Testis (tissue), 3 donors: Measurements from ENCODE around the gene ANO10. TPM values are rescaled to one million over a fixed set of nuclear protein-coding genes. Genes with fewer than 3 reads are reported as not detected.

ENCODE experiments used
- DNase-seq: peaks from one replicate; pipeline ENCODE4 v3.0.0-alpha.2; 2019
- H3K27ac ChIP-seq, 2 donors: fragments of 200-600 bp; sonication (generic); one replicate each; pipeline ENCODE4 v1.5.1; 2019
- H3K27me3 ChIP-seq: fragments of 200-600 bp; sonication (generic); one replicate; pipeline ENCODE4 v1.5.1; 2019
- H3K36me3 ChIP-seq: fragments of 200-600 bp; sonication (generic); one replicate; pipeline ENCODE4 v1.5.1; 2017; ENCODE audit warnings: low read depth; ENCODE audit errors: missing control alignments
- H3K4me1 ChIP-seq: fragments of 200-600 bp; sonication (generic); one replicate; pipeline ENCODE4 v1.5.1; 2019
- H3K4me3 ChIP-seq, 2 donors: fragments of 200-600 bp; sonication (generic); one replicate each; pipeline ENCODE4 v1.5.1; 2017 to 2019
- H3K9me3 ChIP-seq: fragments of 200-600 bp; sonication (generic); one replicate; pipeline ENCODE4 v1.5.1; 2017
- POLR2A ChIP-seq: fragments of 450-650 bp; IDR thresholded peaks from one replicate; pipeline ENCODE4 v1.6.1; 2017; ENCODE audit warnings: antibody characterized with exemption, mild to moderate bottlenecking, moderate library complexity
- WGBS, 2 donors: methylation state at CpG; one replicate each; pipeline ENCODE4 v1.1.5; 2018; 5-methylcytosine and 5-hydroxymethylcytosine counted together
- intact Hi-C: fragments of 100-400 bp; cut with DNase I; formaldehyde crosslinking; loops from one replicate; pipeline ENCODE4 v1.15.1; 2023; ENCODE audit warnings: low total_unique reads
- polyA plus RNA-seq: library from polyadenylated mRNA; stranded (reverse); fragments of 350-450 nt; fragmentation: Illumina TruSeq; extraction: RNeasy Lipid Tissue Mini Kit (QIAGEN cat#74804); gene quantifications from one replicate; pipeline ENCODE4 v1.2.3, GENCODE V29; 2014; ENCODE audit warnings: low read depth, low replicate concordance; ENCODE audit not compliant: insufficient read depth
- small RNA-seq, 2 donors: library from RNA; depleted of rRNA; stranded (forward); fragments of <200 nt; gene quantifications; one replicate each; pipeline ENCODE3, GENCODE V24; 2016
- total RNA-seq, 2 donors: library from RNA; depleted of rRNA; stranded (reverse); fragments of >200 nt; gene quantifications; one replicate each; pipeline ENCODE4 v1.2.3, GENCODE V29; 2016
- TF ChIP-seq, protein P1 (sequence below), 3 experiments: fragments of 450-650 bp in 2 of 3; fragments of 200-600 bp in 1 of 3; sonication (generic) in 1 of 3; IDR thresholded peaks; one replicate each; pipeline ENCODE4 v1.5.1; 2016 to 2019; ENCODE audit warnings: antibody characterized with exemption in 3 of 3, mild to moderate bottlenecking in 2 of 3, moderate library complexity in 1 of 3

The ANO10 gene
- total and polyA plus RNA-seq, 3 donors from 2014 or later: 19.9 to 26.3 (median 25.0) TPM

DNA sequence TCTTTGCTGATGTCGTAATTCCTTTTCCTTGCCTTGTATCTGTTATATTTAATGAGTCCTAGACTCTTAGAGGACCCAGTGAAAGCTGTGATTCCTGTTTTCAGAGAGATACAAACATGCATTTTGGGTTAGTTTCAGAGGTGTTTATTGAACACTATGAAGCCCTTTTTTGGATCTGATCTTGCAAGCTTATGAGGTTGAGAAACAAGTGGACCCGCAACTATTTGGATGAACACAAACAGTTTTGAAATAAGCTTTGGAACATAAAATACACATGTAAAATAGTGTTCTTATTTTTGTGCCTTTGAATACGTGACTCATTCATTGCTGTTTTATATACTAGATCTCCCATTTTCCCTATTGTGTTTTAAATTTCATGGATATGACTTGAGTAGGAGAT lies 302.0 kb downstream of the ANO10 start:
- Histone ChIP-seq H3K4me3 (no peak overlapping the region), H3K27me3 (no peaks in the 10 kb centered on the region), H3K36me3 (no peaks in the 10 kb centered on the region), H3K27ac (no peak overlapping the region), H3K9me3 (no peaks in the 10 kb centered on the region), H3K4me1 (no peaks in the 10 kb centered on the region)
- TF ChIP-seq POLR2A: no peak
- TF ChIP-seq, protein P1, sequence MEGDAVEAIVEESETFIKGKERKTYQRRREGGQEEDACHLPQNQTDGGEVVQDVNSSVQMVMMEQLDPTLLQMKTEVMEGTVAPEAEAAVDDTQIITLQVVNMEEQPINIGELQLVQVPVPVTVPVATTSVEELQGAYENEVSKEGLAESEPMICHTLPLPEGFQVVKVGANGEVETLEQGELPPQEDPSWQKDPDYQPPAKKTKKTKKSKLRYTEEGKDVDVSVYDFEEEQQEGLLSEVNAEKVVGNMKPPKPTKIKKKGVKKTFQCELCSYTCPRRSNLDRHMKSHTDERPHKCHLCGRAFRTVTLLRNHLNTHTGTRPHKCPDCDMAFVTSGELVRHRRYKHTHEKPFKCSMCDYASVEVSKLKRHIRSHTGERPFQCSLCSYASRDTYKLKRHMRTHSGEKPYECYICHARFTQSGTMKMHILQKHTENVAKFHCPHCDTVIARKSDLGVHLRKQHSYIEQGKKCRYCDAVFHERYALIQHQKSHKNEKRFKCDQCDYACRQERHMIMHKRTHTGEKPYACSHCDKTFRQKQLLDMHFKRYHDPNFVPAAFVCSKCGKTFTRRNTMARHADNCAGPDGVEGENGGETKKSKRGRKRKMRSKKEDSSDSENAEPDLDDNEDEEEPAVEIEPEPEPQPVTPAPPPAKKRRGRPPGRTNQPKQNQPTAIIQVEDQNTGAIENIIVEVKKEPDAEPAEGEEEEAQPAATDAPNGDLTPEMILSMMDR (IDR thresholded peaks at IDR 0.05): no peak
- 90 to 95% methylated on average over 3 of the region's 3 CpGs for WGBS, 2 donors
- no peak for DNase-seq
- intact Hi-C loops: no loop called here

- Histone ChIP-seq H3K27ac (no peak overlapping the region), H3K4me1 (no peaks in the 10 kb centered on the region), H3K9me3 (no peaks in the 10 kb centered on the region), H3K36me3 (no peaks in the 10 kb centered on the region), H3K4me3 (no peak overlapping the region), H3K27me3 (no peaks in the 10 kb centered on the region)
- DNase-seq: no peak
- intact Hi-C loops: no loop called here
- no peak for TF ChIP-seq POLR2A
- TF ChIP-seq, protein P1 (IDR thresholded peaks at IDR 0.05): no peak
- 91 to 93% methylated on average over 6 of the region's 6 CpGs for WGBS, 2 donors
Measured at GRCh38 chr3:43319376-43319775, 302.4 kb downstream of the ANO10 start.

DNA sequence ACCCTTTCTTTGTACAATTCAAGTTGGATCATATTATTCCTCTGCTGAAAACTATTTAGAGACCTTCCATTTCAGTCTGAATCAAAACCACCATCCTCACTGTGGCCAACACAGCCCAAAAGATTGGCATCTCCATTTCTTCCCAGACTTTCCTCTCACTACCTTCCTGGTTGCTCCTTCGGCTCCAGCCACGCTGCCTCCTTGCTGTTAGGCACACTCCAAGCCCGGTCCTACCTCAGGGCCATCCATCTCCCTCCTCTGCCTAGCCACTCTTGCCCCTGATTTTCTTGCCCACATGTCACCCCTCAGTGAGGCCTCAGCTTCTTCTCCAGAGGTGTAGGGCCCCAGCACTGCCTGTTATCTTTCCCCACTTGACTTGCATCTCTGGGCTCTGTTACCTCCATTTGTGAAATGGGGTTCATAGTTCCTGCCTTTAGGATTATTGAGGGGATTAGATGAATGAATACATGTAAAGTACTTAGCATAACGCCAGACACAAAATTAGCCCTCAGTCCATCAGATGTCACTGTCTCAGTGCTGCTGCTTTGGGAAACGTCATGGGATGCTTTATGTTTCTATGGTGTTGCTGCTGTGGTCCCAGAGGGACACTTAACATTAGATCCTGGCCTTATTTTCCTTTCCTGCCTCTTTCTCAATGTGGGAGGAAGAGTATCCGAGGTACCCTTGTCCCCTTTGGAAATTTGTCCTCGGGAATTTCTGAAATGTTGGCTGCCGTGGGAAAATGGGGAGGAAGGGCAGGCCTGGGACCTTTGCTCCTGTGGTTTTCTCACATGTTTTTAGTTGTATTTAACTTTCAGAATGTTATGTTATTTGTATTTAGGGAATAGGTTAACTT lies 304.1 kb downstream of the ANO10 start:
- DNase-seq: no peak
- H3K9me3 ChIP-seq: no peaks in the 10 kb centered on the region
- H3K4me3 ChIP-seq: no peak overlapping the region
- H3K27ac ChIP-seq: no peak overlapping the region
- intact Hi-C loops: no loop called here
- no peaks in the 10 kb centered on the region for H3K36me3 ChIP-seq
- H3K4me1 ChIP-seq: no peaks in the 10 kb centered on the region
- 60 to 62% methylated on average over 8 of the region's 8 CpGs for WGBS, 2 donors
- H3K27me3 ChIP-seq: no peaks in the 10 kb centered on the region
- TF ChIP-seq, protein P1 (IDR thresholded peaks at IDR 0.05): no peak
- TF ChIP-seq POLR2A: no peak

- H3K9me3 ChIP-seq: no peaks in the 10 kb centered on the region
- no peak overlapping the region for H3K4me3 ChIP-seq
- DNase-seq: no peak
- H3K4me1 ChIP-seq: no peaks in the 10 kb centered on the region
- H3K27ac ChIP-seq: no peak overlapping the region
- WGBS, 2 donors: 79 to 86% methylated on average over 4 of the region's 4 CpGs
- no peaks in the 10 kb centered on the region for H3K36me3 ChIP-seq
- no peak for TF ChIP-seq POLR2A
- TF ChIP-seq, protein P1 (IDR thresholded peaks at IDR 0.05): no peak
- intact Hi-C loops: no loop called here
- H3K27me3 ChIP-seq: no peaks in the 10 kb centered on the region
Measured at GRCh38 chr3:43316783-43317460, 304.9 kb downstream of the ANO10 start.

Small RNAs within 50 kb of the gene (small RNA-seq; reads per million reads assigned to genes)
- 0 reads per million in 2 donors for gene RF00019

Other genes with a start within 250 kb of the ANO10 start
- 10 to 100 TPM; 22.8 to 25.0 TPM for gene ABHD5, start 68.9 kb upstream of the ANO10 start, total RNA-seq
- gene ABHD5, start 68.9 kb upstream of the ANO10 start, polyA plus RNA-seq: 36.3 TPM